Endodermal cell (in vitro differentiated cells): Measurements from ENCODE around the gene ASAP2. TPM values are rescaled to one million over a fixed set of nuclear protein-coding genes. Genes with fewer than 3 reads are reported as not detected.

Source experiments
- DNase-seq: peaks from one replicate; pipeline ENCODE4 v3.0.0-alpha.2; 2017
- H3K27ac ChIP-seq: 2 replicates; pipeline ENCODE4 v1.5.1; 2013; ENCODE audit warnings: mild to moderate bottlenecking, low read depth, low read length, moderate library complexity
- H3K27me3 ChIP-seq: 2 replicates; pipeline ENCODE4 v1.6.1; 2013; ENCODE audit warnings: mild to moderate bottlenecking, low read length, moderate library complexity; ENCODE audit not compliant: insufficient read depth, control insufficient read depth, poor library complexity, severe bottlenecking
- H3K36me3 ChIP-seq: 2 replicates; pipeline ENCODE4 v1.7.0; 2013; ENCODE audit warnings: mild to moderate bottlenecking, low read length, moderate library complexity; ENCODE audit not compliant: control insufficient read depth, insufficient read depth
- H3K4me1 ChIP-seq: one replicate; pipeline ENCODE4 v1.7.0; 2013; ENCODE audit warnings: low read length; ENCODE audit not compliant: control insufficient read depth, insufficient read depth
- H3K4me3 ChIP-seq: 2 replicates; pipeline ENCODE4 v1.5.1; 2013; ENCODE audit warnings: mild to moderate bottlenecking, low read length, moderate library complexity
- H3K9ac ChIP-seq: 2 replicates; pipeline ENCODE4 v1.6.1; 2013; ENCODE audit warnings: mild to moderate bottlenecking, low read length, moderate library complexity; ENCODE audit not compliant: poor library complexity, severe bottlenecking; ENCODE audit errors: extremely low read depth
- H3K9me3 ChIP-seq: 2 replicates; pipeline ENCODE4 v1.6.1; 2013; ENCODE audit warnings: mild to moderate bottlenecking, low read length, moderate library complexity; ENCODE audit not compliant: control insufficient read depth
- H3K27ac Mint-ChIP-seq: 2 replicates; pipeline ENCODE4 v1.8.0; 2020; ENCODE audit warnings: mixed read lengths
- H3K27me3 Mint-ChIP-seq: 2 replicates; pipeline ENCODE4 v1.8.0; 2021; ENCODE audit warnings: mild to moderate bottlenecking, mixed read lengths; ENCODE audit not compliant: insufficient read depth
- H3K36me3 Mint-ChIP-seq: 2 replicates; pipeline ENCODE4 v1.8.0; 2020; ENCODE audit warnings: low read depth, mixed read lengths
- H3K4me1 Mint-ChIP-seq: 2 replicates; pipeline ENCODE4 v1.8.0; 2020; ENCODE audit warnings: mixed read lengths
- H3K4me3 Mint-ChIP-seq: 2 replicates; pipeline ENCODE4 v1.8.0; 2020; ENCODE audit warnings: mild to moderate bottlenecking, moderate library complexity, mixed read lengths
- H3K9me3 Mint-ChIP-seq: 2 replicates; pipeline ENCODE4 v1.8.0; 2020; ENCODE audit warnings: mild to moderate bottlenecking, mixed read lengths
- WGBS, 2 experiments: methylation state at CpG; one replicate each; pipeline versions ENCODE4 v1.1.5 to v1.1.7; 2013; ENCODE audit warnings: missing lambda C conversion rate in 2 of 2, mixed read lengths in 1 of 2; ENCODE audit not compliant: insufficient coverage in 1 of 2, insufficient read length in 1 of 2; 5-methylcytosine and 5-hydroxymethylcytosine counted together
- total RNA-seq, 2 donors: library from RNA; stranded (reverse); fragmentation: NEBNext Ultra II Directional in 1 of 2; extraction: Animal tissue kit (Norgen Biotek cat#: 25700) in 1 of 2; gene quantifications; 2 replicates in 1 of 2; 3 replicates in 1 of 2; pipeline ENCODE4 v1.2.1, GENCODE V29; 2021
- TF ChIP-seq, protein P1 (sequence below): fragments of 200-600 bp; sonication (generic); conservative IDR thresholded peaks from 2 replicates; pipeline ENCODE4 v1.5.0; 2021; ENCODE audit warnings: antibody characterized with exemption, mild to moderate bottlenecking

Gene ASAP2
- total RNA-seq, 2 donors from 2014 or later, result 11.8 to 20.4 TPM

GRCh38 chr2:9203876-9204275, 2.7 kb upstream of the ASAP2 start:
- H3K9me3 ChIP-seq, result no peaks in the 10 kb centered on the region
- H3K4me3 ChIP-seq, result no peak overlapping the region
- Mint-ChIP-seq H3K27me3 (peaks cover 72% of the 10 kb centered on the region), H3K4me3 (no peak overlapping the region), H3K27ac (no peak overlapping the region), H3K36me3 (no peaks in the 10 kb centered on the region), H3K9me3 (no peaks in the 10 kb centered on the region), H3K4me1 (peaks cover 5% of the 10 kb centered on the region)
- no peaks in the 10 kb centered on the region for H3K36me3 ChIP-seq
- H3K27ac ChIP-seq, result no peak overlapping the region
- peaks cover 42% of the 10 kb centered on the region for H3K27me3 ChIP-seq
- H3K4me1 ChIP-seq, result no peaks in the 10 kb centered on the region
- H3K9ac ChIP-seq, result no peak overlapping the region
- TF ChIP-seq, protein P1, sequence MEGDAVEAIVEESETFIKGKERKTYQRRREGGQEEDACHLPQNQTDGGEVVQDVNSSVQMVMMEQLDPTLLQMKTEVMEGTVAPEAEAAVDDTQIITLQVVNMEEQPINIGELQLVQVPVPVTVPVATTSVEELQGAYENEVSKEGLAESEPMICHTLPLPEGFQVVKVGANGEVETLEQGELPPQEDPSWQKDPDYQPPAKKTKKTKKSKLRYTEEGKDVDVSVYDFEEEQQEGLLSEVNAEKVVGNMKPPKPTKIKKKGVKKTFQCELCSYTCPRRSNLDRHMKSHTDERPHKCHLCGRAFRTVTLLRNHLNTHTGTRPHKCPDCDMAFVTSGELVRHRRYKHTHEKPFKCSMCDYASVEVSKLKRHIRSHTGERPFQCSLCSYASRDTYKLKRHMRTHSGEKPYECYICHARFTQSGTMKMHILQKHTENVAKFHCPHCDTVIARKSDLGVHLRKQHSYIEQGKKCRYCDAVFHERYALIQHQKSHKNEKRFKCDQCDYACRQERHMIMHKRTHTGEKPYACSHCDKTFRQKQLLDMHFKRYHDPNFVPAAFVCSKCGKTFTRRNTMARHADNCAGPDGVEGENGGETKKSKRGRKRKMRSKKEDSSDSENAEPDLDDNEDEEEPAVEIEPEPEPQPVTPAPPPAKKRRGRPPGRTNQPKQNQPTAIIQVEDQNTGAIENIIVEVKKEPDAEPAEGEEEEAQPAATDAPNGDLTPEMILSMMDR, result no peak
- 93 to 100% methylated on average over 4 to 5 of the region's 5 CpGs for WGBS, 2 experiments
- DNase-seq, result no peak

- no peak for DNase-seq
- Histone ChIP-seq H3K9me3 (no peaks in the 10 kb centered on the region), H3K27ac (peak overlapping the region; percentile 85), H3K4me1 (no peaks in the 10 kb centered on the region), H3K36me3 (no peaks in the 10 kb centered on the region), H3K27me3 (peaks cover 46% of the 10 kb centered on the region), H3K4me3 (no peak overlapping the region), H3K9ac (no peak overlapping the region)
- no peak overlapping the region for H3K4me3 Mint-ChIP-seq
- TF ChIP-seq, protein P1, result no peak
- H3K36me3 Mint-ChIP-seq, result no peaks in the 10 kb centered on the region
- H3K27me3 Mint-ChIP-seq, result peaks cover 73% of the 10 kb centered on the region
- peaks cover 8% of the 10 kb centered on the region for H3K4me1 Mint-ChIP-seq
- no peak overlapping the region for H3K27ac Mint-ChIP-seq
- H3K9me3 Mint-ChIP-seq, result no peaks in the 10 kb centered on the region
- WGBS, 2 experiments, result 97% methylated on average over 2 of the region's 3 CpGs; no CpG with 5 or more reads in 1 of the 2 experiments
Measured at GRCh38 chr2:9204939-9205338, 1.7 kb upstream of the ASAP2 start.

GRCh38 chr2:9205486-9205885, 1.1 kb upstream of the ASAP2 start:
- no peaks in the 10 kb centered on the region for H3K36me3 ChIP-seq
- no peaks in the 10 kb centered on the region for H3K9me3 Mint-ChIP-seq
- no peak for DNase-seq
- no peaks in the 10 kb centered on the region for H3K36me3 Mint-ChIP-seq
- H3K4me3 Mint-ChIP-seq, result peak overlapping the region; percentile 61
- H3K4me1 ChIP-seq, result no peaks in the 10 kb centered on the region
- H3K9ac ChIP-seq, result peak overlapping the region; percentile 38
- peaks cover 12% of the 10 kb centered on the region for H3K4me1 Mint-ChIP-seq
- H3K27ac ChIP-seq, result peak overlapping the region; percentile 85
- H3K27me3 ChIP-seq, result peaks cover 46% of the 10 kb centered on the region
- H3K27me3 Mint-ChIP-seq, result peaks cover 73% of the 10 kb centered on the region
- TF ChIP-seq, protein P1, result no peak
- 21 to 51% methylated on average over 3 to 6 of the region's 6 CpGs for WGBS, 2 experiments
- H3K27ac Mint-ChIP-seq, result no peak overlapping the region
- H3K9me3 ChIP-seq, result no peaks in the 10 kb centered on the region
- peak overlapping the region; percentile 84 for H3K4me3 ChIP-seq
